OCI-LY1 (cell line): Measurements from ENCODE around the gene SNTB2.
A peak's percentile ranks its signal among the peaks of the same experiment; 100 is the strongest.

ENCODE experiments used
- H2AFZ ChIP-seq: fragments of 200-600 bp; sonication (generic), shearing (Covaris generic); 2 replicates; pipeline ENCODE4 v1.6.0; 2014; ENCODE audit warnings: antibody characterized with exemption, mild to moderate bottlenecking, low read length
- H3F3A ChIP-seq: fragments of 200-600 bp; sonication (generic), shearing (Covaris generic); 2 replicates; pipeline ENCODE4 v1.6.0; 2014; ENCODE audit warnings: mild to moderate bottlenecking, antibody characterized with exemption, low read length, moderate library complexity; ENCODE audit not compliant: insufficient read depth
- H3K27ac ChIP-seq: fragments of 200-600 bp; sonication (generic); 2 replicates; pipeline ENCODE4 v1.5.1; 2014; ENCODE audit warnings: low read length, mixed run types, mild to moderate bottlenecking, low read depth; ENCODE audit not compliant: poor library complexity, severe bottlenecking
- H3K27me3 ChIP-seq: fragments of 200-600 bp; sonication (generic); 2 replicates; pipeline ENCODE4 v1.6.0; 2014; ENCODE audit warnings: antibody characterized with exemption, mild to moderate bottlenecking, low read length, moderate library complexity; ENCODE audit not compliant: insufficient read depth
- H3K36me3 ChIP-seq: fragments of 200-600 bp; sonication (generic); 2 replicates; pipeline ENCODE4 v1.6.1; 2014; ENCODE audit warnings: mild to moderate bottlenecking, antibody characterized with exemption, low read length, moderate library complexity, mixed read lengths; ENCODE audit not compliant: insufficient read depth
- H3K4me1 ChIP-seq: fragments of 200-600 bp; sonication (generic); 2 replicates; pipeline ENCODE4 v1.5.1; 2014; ENCODE audit warnings: mild to moderate bottlenecking, low read length, moderate library complexity; ENCODE audit not compliant: insufficient read depth, severe bottlenecking
- H3K4me2 ChIP-seq: fragments of 200-600 bp; sonication (generic), shearing (Covaris generic); 2 replicates; pipeline ENCODE4 v1.6.1; 2014; ENCODE audit warnings: low read length
- H3K4me3 ChIP-seq: fragments of 200-600 bp; sonication (generic); 2 replicates; pipeline ENCODE4 v1.5.1; 2014; ENCODE audit warnings: low read length, low read depth, mild to moderate bottlenecking, mixed read lengths; ENCODE audit not compliant: poor library complexity, severe bottlenecking
- H3K79me2 ChIP-seq: fragments of 200-600 bp; shearing (Covaris generic); 2 replicates; pipeline ENCODE4 v1.6.1; 2016; ENCODE audit warnings: mixed run types, low read length, mixed read lengths; ENCODE audit not compliant: insufficient read depth
- H3K9ac ChIP-seq: fragments of 200-600 bp; sonication (generic), shearing (Covaris generic); 2 replicates; pipeline ENCODE4 v1.6.1; 2014; ENCODE audit warnings: mild to moderate bottlenecking, low read length, mixed read lengths
- H3K9me2 ChIP-seq: fragments of 200-600 bp; sonication (generic), shearing (Covaris generic); 2 replicates; pipeline ENCODE4 v1.6.1; 2014; ENCODE audit warnings: low read depth, mild to moderate bottlenecking, low read length, mixed read lengths
- H3K9me3 ChIP-seq: fragments of 200-600 bp; shearing (Covaris generic); 2 replicates; pipeline ENCODE4 v1.6.1; 2014; ENCODE audit warnings: low read length, mixed read lengths
- H4K20me1 ChIP-seq: fragments of 200-600 bp; sonication (generic), shearing (Covaris generic); 2 replicates; pipeline ENCODE4 v1.6.0; 2016; ENCODE audit warnings: mild to moderate bottlenecking, low read length; ENCODE audit not compliant: insufficient read depth
- EZH2 ChIP-seq: fragments of 200-600 bp; sonication (generic), shearing (Covaris generic); IDR thresholded peaks from 2 replicates; pipeline ENCODE4 v1.8.0; 2017; ENCODE audit warnings: borderline replicate concordance, mixed run types, mild to moderate bottlenecking, antibody characterized with exemption, low read length, moderate library complexity, mixed read lengths
- TF ChIP-seq, protein P1 (sequence below): fragments of 200-600 bp; sonication (generic), shearing (Covaris generic); IDR thresholded peaks from 2 replicates; pipeline ENCODE4 v1.5.1; 2017; ENCODE audit warnings: mild to moderate bottlenecking, antibody characterized with exemption, low read length, moderate library complexity, mixed read lengths

The SNTB2 gene

DNA sequence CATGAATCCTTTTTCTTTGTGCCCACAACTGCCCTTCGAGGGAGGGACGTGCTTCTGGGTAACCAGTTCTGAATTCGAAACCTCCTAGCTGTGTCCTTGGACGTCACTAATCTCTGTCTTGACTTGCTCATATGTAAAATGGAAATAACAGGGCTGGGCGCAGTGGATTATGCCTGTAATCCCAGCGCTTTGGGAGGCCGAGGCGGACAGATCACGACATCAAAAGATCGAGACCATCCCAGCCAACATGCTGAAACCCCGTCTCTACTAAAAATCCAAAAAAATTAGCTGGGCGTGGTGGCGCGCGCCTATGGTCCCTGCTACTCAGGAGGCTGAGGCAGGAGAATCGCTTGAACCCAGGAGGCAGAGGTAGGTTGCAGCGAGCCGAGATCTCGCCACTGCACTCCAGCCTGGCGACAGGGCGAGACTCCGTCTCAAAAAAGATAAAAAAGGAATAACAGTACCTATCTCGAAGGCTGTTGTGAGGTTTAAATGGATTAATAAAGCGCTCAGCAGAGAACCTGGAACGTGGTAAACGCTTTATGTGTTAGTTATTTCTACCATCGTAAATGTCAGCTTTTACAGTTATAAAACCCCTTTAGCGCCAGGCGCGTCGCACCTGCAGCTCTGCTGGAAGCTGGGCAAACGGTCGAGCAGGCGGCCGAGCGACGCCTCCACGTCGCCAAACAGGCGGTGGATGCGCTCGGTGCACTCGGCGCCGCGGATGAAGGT is 151.8 kb downstream of the SNTB2 start:
- Histone ChIP-seq H3K4me1 (peaks cover 26% of the 10 kb centered on the region), H4K20me1 (no peaks in the 10 kb centered on the region), H3K9me2 (no peaks in the 10 kb centered on the region), H3K9ac (peak overlapping the region; percentile 98), H3K9me3 (no peaks in the 10 kb centered on the region), H3K4me3 (peak overlapping the region; percentile 95), H3K79me2 (peaks cover 28% of the 10 kb centered on the region), H3K4me2 (peak overlapping the region; percentile 79), H2AFZ (no peak overlapping the region), H3K27me3 (no peaks in the 10 kb centered on the region), H3F3A (no peaks in the 10 kb centered on the region), H3K36me3 (peaks cover 56% of the 10 kb centered on the region), H3K27ac (peak overlapping the region; percentile 52)
- TF ChIP-seq, protein P1, sequence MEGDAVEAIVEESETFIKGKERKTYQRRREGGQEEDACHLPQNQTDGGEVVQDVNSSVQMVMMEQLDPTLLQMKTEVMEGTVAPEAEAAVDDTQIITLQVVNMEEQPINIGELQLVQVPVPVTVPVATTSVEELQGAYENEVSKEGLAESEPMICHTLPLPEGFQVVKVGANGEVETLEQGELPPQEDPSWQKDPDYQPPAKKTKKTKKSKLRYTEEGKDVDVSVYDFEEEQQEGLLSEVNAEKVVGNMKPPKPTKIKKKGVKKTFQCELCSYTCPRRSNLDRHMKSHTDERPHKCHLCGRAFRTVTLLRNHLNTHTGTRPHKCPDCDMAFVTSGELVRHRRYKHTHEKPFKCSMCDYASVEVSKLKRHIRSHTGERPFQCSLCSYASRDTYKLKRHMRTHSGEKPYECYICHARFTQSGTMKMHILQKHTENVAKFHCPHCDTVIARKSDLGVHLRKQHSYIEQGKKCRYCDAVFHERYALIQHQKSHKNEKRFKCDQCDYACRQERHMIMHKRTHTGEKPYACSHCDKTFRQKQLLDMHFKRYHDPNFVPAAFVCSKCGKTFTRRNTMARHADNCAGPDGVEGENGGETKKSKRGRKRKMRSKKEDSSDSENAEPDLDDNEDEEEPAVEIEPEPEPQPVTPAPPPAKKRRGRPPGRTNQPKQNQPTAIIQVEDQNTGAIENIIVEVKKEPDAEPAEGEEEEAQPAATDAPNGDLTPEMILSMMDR: no peak
- TF ChIP-seq EZH2: no peak

DNA sequence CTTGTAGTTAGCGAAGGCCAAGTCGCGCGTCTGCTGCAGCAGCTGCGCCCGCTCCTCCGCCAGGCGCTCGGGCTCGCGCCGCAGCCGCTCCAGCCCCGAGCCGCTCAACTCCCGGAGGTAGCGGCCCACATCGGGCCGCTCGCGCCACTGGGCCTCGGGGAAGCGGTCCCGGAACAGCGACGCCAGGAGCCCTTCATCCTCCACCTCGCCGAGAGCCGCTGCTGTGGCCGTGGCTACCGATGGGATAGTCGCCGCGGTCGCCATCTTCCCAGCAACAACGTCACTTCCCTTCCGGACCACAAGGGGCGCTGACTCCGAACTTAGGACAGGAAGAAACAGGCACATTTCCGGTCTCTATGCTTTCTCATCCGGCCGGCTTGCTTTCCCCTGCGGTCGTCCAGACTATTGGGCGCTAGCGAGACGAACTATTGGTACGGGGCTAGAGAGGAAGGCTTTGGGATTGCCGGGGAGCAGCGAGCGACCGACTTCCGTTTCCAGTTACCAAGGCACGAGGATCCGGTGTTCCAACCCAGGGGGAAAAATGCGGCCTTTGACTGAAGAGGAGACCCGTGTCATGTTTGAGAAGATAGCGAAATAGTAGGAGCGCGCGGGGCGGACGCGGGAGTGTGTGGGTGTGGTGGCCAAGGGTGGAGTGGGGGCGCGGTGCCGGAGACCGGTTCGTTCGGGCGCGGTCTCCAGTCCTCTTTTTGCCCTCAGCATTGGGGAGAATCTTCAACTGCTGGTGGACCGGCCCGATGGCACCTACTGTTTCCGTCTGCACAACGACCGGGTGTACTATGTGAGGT is 152.5 kb downstream of the SNTB2 start, which contains the start of the genes COG8 and NIP7:
COG8 (minus strand) TSS at position 276 of the 806 bp plus-strand sequence; CDS start at position 264, 12 bp downstream.
NIP7 (plus strand) TSS at position 484 of the 806 bp plus-strand sequence; CDS start at position 542, 58 bp downstream.
- no peaks in the 10 kb centered on the region for H4K20me1 ChIP-seq
- no peaks in the 10 kb centered on the region for H3K9me2 ChIP-seq
- no peak within 1 kb of the TSS for H2AFZ ChIP-seq
- TF ChIP-seq EZH2: no peak
- TF ChIP-seq, protein P1: peak; percentile 66
- H3K27me3 ChIP-seq: no peaks in the 10 kb centered on the region
- no peaks in the 10 kb centered on the region for H3F3A ChIP-seq
- H3K9ac ChIP-seq: peak within 1 kb of the TSS; percentile 98
- peaks cover 55% of the 10 kb centered on the region for H3K36me3 ChIP-seq
- H3K9me3 ChIP-seq: no peaks in the 10 kb centered on the region
- peaks cover 28% of the 10 kb centered on the region for H3K79me2 ChIP-seq
- H3K27ac ChIP-seq: peak within 1 kb of the TSS; percentile 52
- peaks cover 26% of the 10 kb centered on the region for H3K4me1 ChIP-seq
- peak within 1 kb of the TSS; percentile 95 for H3K4me3 ChIP-seq
- H3K4me2 ChIP-seq: peak within 1 kb of the TSS; percentile 95

DNA sequence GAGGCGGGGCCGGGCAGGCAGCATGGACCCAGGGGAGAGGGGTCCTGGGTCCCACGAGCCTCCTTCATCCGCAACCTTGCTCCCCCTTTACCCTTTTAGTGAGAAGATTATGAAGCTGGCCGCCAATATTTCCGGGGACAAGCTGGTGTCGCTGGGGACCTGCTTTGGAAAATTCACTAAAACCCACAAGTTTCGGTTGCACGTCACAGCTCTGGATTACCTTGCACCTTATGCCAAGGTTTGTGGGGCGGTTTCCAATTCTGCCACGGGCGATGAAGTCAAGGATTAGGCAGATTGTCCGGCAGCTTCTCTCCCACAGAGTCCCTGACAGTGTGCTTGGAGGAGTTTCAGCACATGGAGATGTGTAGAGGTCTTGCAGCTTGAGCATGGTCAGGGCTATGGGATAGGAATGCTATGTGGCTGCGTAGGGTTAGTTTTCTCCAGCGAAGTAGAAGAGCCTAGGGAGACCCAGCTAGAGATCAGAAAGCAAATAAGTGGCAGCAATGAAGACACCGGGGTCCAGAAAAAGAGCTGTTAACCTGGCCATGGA is 153.2 kb downstream of the SNTB2 start:
- peaks cover 28% of the 10 kb centered on the region for H3K79me2 ChIP-seq
- H3K36me3 ChIP-seq: peaks cover 48% of the 10 kb centered on the region
- peak overlapping the region; percentile 38 for H3K27ac ChIP-seq
- H3K4me1 ChIP-seq: peaks cover 26% of the 10 kb centered on the region
- TF ChIP-seq, protein P1: no peak
- no peak for TF ChIP-seq EZH2
- no peak overlapping the region for H2AFZ ChIP-seq
- peak overlapping the region; percentile 98 for H3K9ac ChIP-seq
- no peaks in the 10 kb centered on the region for H3K9me2 ChIP-seq
- H3K9me3 ChIP-seq: no peaks in the 10 kb centered on the region
- H3K4me2 ChIP-seq: peak overlapping the region; percentile 95
- no peaks in the 10 kb centered on the region for H4K20me1 ChIP-seq
- no peaks in the 10 kb centered on the region for H3F3A ChIP-seq
- peak overlapping the region; percentile 95 for H3K4me3 ChIP-seq
- no peaks in the 10 kb centered on the region for H3K27me3 ChIP-seq
